GM19324 (cell line): Measurements from ENCODE around the gene INO80C.
"Not testable (repeated sequence)": the region's sequence is repeated elsewhere in the genome, so short reads cannot be mapped to it uniquely, and the experiment has no call there.

Experiments used
- ATAC-seq: cut with Tn5 transposase; IDR thresholded peaks from one replicate; pipeline ENCODE4 v1.9.1; 2021; ENCODE audit warnings: mild to moderate bottlenecking, moderate library complexity; ENCODE audit not compliant: unreplicated experiment, low FRiP score

The INO80C gene

GRCh38 chr18:35489913-35490490 is 7.8 kb downstream of the INO80C start:
- ATAC-seq, result no peak

GRCh38 chr18:35489281-35489680 is 8.5 kb downstream of the INO80C start:
- ATAC-seq, result not testable (repeated sequence)

GRCh38 chr18:35488396-35488795 is 9.4 kb downstream of the INO80C start:
- not testable (repeated sequence) for ATAC-seq

- ATAC-seq, result not testable (repeated sequence)
Observed at GRCh38 chr18:35487525-35487924, 10.2 kb downstream of the INO80C start.

GRCh38 chr18:35485852-35486251 is 11.9 kb downstream of the INO80C start:
- no peak for ATAC-seq

- ATAC-seq, result no peak
Observed at GRCh38 chr18:35484034-35484433, 13.7 kb downstream of the INO80C start.

- ATAC-seq, result no peak
Observed at GRCh38 chr18:35481960-35482366, 15.8 kb downstream of the INO80C start.

- no peak for ATAC-seq
Observed at GRCh38 chr18:35479911-35480586, 17.7 kb downstream of the INO80C start.

GRCh38 chr18:35478520-35479435 is 19.0 kb downstream of the INO80C start:
- ATAC-seq, result no peak

- no peak for ATAC-seq
Observed at GRCh38 chr18:35477974-35478373, 19.8 kb downstream of the INO80C start.

- ATAC-seq, result no peak
Observed at GRCh38 chr18:35477497-35477896, 20.3 kb downstream of the INO80C start.

- no peak for ATAC-seq
Observed at GRCh38 chr18:35474884-35475283, 22.9 kb downstream of the INO80C start.

GRCh38 chr18:35473562-35473961 is 24.2 kb downstream of the INO80C start:
- no peak for ATAC-seq

- no peak for ATAC-seq
Observed at GRCh38 chr18:35470435-35470834, 27.3 kb downstream of the INO80C start.

- ATAC-seq, result no peak
Observed at GRCh38 chr18:35469725-35470124, 28.0 kb downstream of the INO80C start.

- no peak for ATAC-seq
Observed at GRCh38 chr18:35468711-35469110, 29.0 kb downstream of the INO80C start.

GRCh38 chr18:35467624-35468016 is 30.1 kb downstream of the INO80C start:
- no peak for ATAC-seq

- ATAC-seq, result no peak
Observed at GRCh38 chr18:35466815-35467623, 30.7 kb downstream of the INO80C start.

GRCh38 chr18:35466334-35466733 is 31.4 kb downstream of the INO80C start:
- ATAC-seq, result no peak

- no peak for ATAC-seq
Observed at GRCh38 chr18:35465329-35465728, 32.4 kb downstream of the INO80C start.
